Neural crest cell (in vitro differentiated cells): ENCODE measurements around the gene C10orf53. TPM values are rescaled to one million over a fixed set of nuclear protein-coding genes. Genes with fewer than 3 reads are reported as not detected.

Experiments
- DNase-seq: peaks from one replicate; pipeline ENCODE4 v3.0.0; 2021; ENCODE audit warnings: low read depth, mixed read lengths, low spot score
- H3K27ac Mint-ChIP-seq: one replicate; pipeline ENCODE4 v1.8.0; 2021; ENCODE audit warnings: mild to moderate bottlenecking, mixed read lengths; ENCODE audit not compliant: unreplicated experiment
- H3K27me3 Mint-ChIP-seq: 2 replicates; pipeline ENCODE4 v1.8.0; 2021; ENCODE audit warnings: low read depth, mild to moderate bottlenecking, mixed read lengths
- H3K36me3 Mint-ChIP-seq: 2 replicates; pipeline ENCODE4 v1.8.0; 2021; ENCODE audit warnings: low read depth, mild to moderate bottlenecking, mixed read lengths
- H3K4me1 Mint-ChIP-seq: 2 replicates; pipeline ENCODE4 v1.8.0; 2021; ENCODE audit warnings: mixed read lengths
- H3K4me3 Mint-ChIP-seq: one replicate; pipeline ENCODE4 v1.8.0; 2021; ENCODE audit warnings: mild to moderate bottlenecking, mixed read lengths
- H3K9me3 Mint-ChIP-seq: 2 replicates; pipeline ENCODE4 v1.8.0; 2021; ENCODE audit warnings: mixed read lengths
- total RNA-seq: library from RNA; stranded (reverse); gene quantifications from 2 replicates; pipeline ENCODE4 v1.2.1, GENCODE V29; 2021
- TF ChIP-seq, protein P1 (sequence below): fragments of 200-600 bp; sonication (generic); conservative IDR thresholded peaks from 2 replicates; pipeline ENCODE4 v1.5.0; 2021; ENCODE audit warnings: antibody characterized with exemption, mild to moderate bottlenecking

Gene C10orf53
- total RNA-seq, 1 donor from 2014 or later, result not detected

DNA sequence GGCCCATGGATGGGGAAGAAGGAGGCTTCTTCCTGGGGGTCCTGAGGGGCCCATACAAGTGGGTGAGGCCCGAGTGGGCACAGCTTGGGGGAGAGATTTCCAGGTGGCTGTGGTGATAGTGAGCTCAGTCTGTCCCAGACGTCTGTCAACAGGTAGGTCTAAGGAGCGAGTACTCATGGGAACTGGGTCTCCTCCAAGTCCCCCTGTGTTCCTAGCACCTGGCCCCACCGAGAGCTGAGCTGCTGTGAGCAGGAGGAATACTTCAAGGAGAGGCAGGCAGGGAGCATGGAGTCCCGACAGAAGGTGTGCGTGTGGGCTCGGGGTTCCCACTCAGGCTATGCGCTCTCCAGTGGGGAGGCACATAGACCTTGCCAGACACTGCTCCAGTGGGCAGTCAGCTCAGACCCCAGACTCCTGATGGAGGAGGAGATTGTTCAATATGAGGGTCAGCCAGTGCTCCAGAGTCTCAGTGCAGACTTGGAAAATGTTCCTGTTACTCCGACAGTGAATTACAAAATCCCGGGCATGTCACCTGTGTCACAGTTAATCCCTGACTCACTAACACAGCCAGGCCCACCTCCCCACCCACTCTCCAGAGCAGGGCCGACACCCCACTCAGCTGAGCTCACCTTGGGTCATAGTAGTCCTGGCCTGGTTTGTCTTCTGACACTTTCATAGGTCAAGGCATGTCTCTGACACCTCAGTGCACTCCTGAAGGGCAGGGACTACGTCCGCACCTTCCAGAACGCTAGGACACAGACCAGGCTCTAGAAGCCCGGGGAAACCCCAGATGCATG is 28.2 kb upstream of the C10orf53 start:
- no peak for DNase-seq

DNA sequence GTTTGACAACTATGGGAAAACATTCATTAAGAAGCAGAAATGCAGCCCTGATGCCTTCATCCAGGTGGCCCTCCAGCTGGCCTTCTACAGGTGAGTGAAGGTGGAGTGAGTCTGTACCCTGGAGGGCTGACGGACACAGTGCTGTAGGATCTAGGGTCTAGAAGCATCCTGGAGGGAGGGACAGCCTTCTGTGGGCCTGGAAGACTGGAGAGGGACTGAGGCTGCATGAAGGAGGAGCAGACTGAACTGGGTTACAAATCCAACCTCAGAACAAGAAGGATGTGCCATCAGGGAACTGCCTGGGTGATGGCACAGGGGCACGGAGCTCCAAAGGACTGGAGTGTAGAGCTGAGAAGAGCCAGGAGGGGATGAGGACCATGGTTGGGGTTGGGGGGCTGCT is 27.5 kb upstream of the C10orf53 start:
- no peak for DNase-seq
- peaks cover 12% of the 10 kb centered on the region for H3K4me1 Mint-ChIP-seq
- peaks cover 4% of the 10 kb centered on the region for H3K36me3 Mint-ChIP-seq
- TF ChIP-seq, protein P1, sequence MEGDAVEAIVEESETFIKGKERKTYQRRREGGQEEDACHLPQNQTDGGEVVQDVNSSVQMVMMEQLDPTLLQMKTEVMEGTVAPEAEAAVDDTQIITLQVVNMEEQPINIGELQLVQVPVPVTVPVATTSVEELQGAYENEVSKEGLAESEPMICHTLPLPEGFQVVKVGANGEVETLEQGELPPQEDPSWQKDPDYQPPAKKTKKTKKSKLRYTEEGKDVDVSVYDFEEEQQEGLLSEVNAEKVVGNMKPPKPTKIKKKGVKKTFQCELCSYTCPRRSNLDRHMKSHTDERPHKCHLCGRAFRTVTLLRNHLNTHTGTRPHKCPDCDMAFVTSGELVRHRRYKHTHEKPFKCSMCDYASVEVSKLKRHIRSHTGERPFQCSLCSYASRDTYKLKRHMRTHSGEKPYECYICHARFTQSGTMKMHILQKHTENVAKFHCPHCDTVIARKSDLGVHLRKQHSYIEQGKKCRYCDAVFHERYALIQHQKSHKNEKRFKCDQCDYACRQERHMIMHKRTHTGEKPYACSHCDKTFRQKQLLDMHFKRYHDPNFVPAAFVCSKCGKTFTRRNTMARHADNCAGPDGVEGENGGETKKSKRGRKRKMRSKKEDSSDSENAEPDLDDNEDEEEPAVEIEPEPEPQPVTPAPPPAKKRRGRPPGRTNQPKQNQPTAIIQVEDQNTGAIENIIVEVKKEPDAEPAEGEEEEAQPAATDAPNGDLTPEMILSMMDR, result no peak
- no peak overlapping the region for H3K4me3 Mint-ChIP-seq
- no peaks in the 10 kb centered on the region for H3K9me3 Mint-ChIP-seq
- H3K27ac Mint-ChIP-seq, result no peak overlapping the region
- peaks cover 3% of the 10 kb centered on the region for H3K27me3 Mint-ChIP-seq

More for the DNA sequence above, 28.2 kb upstream of the C10orf53 start:
- Mint-ChIP-seq H3K27ac (no peak overlapping the region), H3K27me3 (no peaks in the 10 kb centered on the region), H3K4me3 (no peak overlapping the region), H3K36me3 (no peaks in the 10 kb centered on the region), H3K4me1 (peaks cover 12% of the 10 kb centered on the region), H3K9me3 (no peaks in the 10 kb centered on the region)
- TF ChIP-seq, protein P1, result no peak

DNA sequence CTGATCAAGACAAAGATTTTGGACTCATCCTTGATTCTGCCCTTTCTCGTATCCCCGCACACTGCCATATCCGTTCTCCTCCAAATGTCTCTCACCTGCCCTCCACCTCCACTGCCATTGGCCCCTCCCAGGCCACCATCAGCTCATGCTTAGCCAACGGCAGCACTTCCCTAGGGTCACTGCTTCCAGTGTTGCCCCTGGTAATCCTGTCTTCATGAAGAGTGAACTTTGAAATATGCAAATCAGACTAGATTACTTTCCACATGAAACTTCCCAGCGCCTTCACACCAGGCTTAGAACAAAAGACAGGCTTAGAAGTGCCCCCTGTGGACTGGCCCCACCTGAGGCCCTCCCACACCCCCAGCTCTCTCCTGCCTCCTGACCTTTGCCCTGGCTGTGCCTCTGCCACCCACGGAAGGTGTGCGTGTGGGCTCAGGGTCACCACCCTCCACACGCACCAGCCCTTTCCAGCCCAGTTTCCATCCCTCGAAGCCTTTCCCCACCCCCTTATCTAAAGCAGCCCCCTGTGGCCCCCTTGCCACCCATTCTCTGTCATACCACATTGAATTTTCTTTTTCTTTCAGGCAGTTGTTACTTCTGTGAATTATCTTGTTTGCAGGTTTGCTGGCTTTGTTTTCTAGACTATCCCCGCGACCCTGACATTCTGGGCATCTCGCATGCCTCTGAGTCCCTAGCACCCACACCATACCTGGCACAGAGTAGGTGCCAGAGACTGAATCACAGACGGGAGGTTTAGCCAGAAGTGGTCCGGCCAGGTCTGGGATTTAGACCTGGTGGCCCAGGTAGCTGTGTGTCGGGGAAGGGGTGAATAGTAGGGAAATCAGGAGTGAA is 26.8 kb upstream of the C10orf53 start:
- DNase-seq, result no peak
- no peaks in the 10 kb centered on the region for H3K9me3 Mint-ChIP-seq
- peak overlapping the region; percentile 27 for H3K27ac Mint-ChIP-seq
- TF ChIP-seq, protein P1, result no peak
- peaks cover 12% of the 10 kb centered on the region for H3K4me1 Mint-ChIP-seq
- no peak overlapping the region for H3K4me3 Mint-ChIP-seq
- H3K36me3 Mint-ChIP-seq, result peaks cover 4% of the 10 kb centered on the region
- peaks cover 3% of the 10 kb centered on the region for H3K27me3 Mint-ChIP-seq

DNA sequence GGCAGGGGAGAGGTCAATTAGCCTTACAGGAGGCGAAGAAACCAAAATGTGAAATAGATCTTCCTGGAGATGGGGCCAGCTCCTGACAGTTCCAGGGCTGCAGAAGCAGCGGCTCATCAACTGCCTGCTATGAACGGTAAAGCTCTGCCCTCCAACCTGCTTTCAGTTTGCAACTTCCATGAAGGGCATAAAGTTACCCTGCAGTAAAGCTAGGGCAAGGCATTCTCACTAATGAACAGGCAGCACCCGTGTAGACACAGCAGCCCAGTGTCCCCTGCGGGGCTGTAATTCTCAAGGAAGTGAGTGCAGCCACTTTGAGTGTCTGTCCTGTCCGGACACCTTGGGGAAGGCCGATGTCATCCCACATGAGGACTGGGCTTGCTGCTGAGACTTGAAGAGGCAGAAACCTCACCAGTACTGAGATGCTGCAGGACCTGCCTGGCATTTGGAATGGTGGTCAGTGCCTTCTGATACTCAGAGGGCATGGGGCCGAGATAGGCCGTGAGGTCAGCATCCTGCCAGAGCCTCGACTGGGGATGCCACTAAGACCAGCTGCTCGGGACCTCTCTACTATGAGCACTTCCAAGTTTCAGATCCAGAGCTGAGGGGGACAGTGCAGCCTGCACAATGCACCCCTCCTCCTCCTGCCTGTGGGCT is 26.1 kb upstream of the C10orf53 start:
- H3K36me3 Mint-ChIP-seq, result peaks cover 4% of the 10 kb centered on the region
- TF ChIP-seq, protein P1, result no peak
- H3K4me1 Mint-ChIP-seq, result peaks cover 12% of the 10 kb centered on the region
- no peaks in the 10 kb centered on the region for H3K9me3 Mint-ChIP-seq
- DNase-seq, result no peak
- H3K27ac Mint-ChIP-seq, result no peak overlapping the region
- no peak overlapping the region for H3K4me3 Mint-ChIP-seq
- peaks cover 3% of the 10 kb centered on the region for H3K27me3 Mint-ChIP-seq

DNA sequence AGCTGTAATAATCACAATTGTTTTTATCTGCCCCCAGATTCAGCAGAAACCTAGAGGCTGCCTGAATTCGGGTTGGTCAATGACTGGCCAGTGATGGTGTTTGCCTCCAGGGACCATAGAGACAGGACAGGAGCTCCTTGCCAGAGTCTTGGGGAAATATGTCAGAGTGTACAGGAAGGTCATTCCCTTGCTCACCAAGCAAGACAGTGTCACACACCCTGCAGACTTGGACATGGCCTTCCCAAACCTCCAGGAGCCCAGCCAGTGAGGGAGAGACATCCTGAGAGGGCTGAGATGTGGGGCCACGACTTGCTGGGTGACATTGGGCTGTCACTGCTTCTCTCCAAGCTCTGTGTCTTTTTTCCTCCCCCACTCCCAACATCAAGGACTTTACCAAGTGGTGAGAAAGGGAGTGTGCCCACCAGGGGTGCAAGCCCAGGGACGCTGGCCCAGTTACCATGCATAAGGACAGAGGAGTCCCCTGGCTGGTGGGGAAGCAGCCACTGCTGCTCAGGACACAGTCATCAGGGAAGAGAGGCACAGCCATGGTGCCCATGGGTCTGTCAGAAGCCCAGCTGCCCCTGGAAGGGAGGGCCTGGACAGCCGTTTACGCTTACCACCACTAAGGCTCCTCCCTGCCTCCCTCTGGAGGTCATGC is 25.3 kb upstream of the C10orf53 start:
- H3K4me1 Mint-ChIP-seq, result peaks cover 11% of the 10 kb centered on the region
- DNase-seq, result no peak
- no peak overlapping the region for H3K4me3 Mint-ChIP-seq
- peaks cover 3% of the 10 kb centered on the region for H3K27me3 Mint-ChIP-seq
- H3K36me3 Mint-ChIP-seq, result peaks cover 9% of the 10 kb centered on the region
- peaks cover 5% of the 10 kb centered on the region for H3K9me3 Mint-ChIP-seq
- TF ChIP-seq, protein P1, result no peak
- H3K27ac Mint-ChIP-seq, result no peak overlapping the region
